Spleen (tissue), 11 donors: ENCODE results near the gene PLCB1. TPM values are rescaled to one million over a fixed set of nuclear protein-coding genes. Genes with fewer than 3 reads are reported as not detected.
A peak's percentile ranks its signal among the peaks of the same experiment; 100 is the strongest.

ENCODE experiments used
- DNase-seq: peaks from one replicate; pipeline ENCODE4 v3.0.0-alpha.2; 2020
- H3K27ac ChIP-seq, 8 donors: fragments of 200-600 bp; sonication (generic) in 7 of 8; 1 replicate in 4 of 8; 2 replicates in 4 of 8; pipeline versions ENCODE4 v1.5.0 to v1.8.0; 2016 to 2021; ENCODE audit warnings: inconsistent platforms in 4 of 8, mild to moderate bottlenecking in 4 of 8, moderate library complexity in 1 of 8
- H3K27me3 ChIP-seq, 7 donors: fragments of 200-600 bp; sonication (generic) in 6 of 7; replicated peaks in 1 of 7; 1 replicate in 4 of 7; 2 replicates in 3 of 7; pipeline versions ENCODE4 v1.5.0 to v1.8.0; 2016 to 2021; ENCODE audit warnings: inconsistent platforms in 3 of 7, mild to moderate bottlenecking in 1 of 7
- H3K36me3 ChIP-seq, 6 donors: fragments of 200-600 bp; sonication (generic) in 5 of 6; 1 replicate in 4 of 6; 2 replicates in 2 of 6; pipeline versions ENCODE4 v1.5.0 to v1.8.0; 2016 to 2021; ENCODE audit warnings: inconsistent platforms in 2 of 6
- H3K4me1 ChIP-seq, 6 donors: fragments of 200-600 bp; sonication (generic) in 5 of 6; 1 replicate in 3 of 6; 2 replicates in 3 of 6; pipeline versions ENCODE4 v1.5.0 to v1.8.0; 2016 to 2021; ENCODE audit warnings: inconsistent platforms in 3 of 6
- H3K4me3 ChIP-seq, 8 donors: fragments of 200-600 bp; sonication (generic) in 7 of 8; 1 replicate in 4 of 8; 2 replicates in 4 of 8; pipeline versions ENCODE4 v1.5.0 to v1.8.0; 2016 to 2021; ENCODE audit warnings: inconsistent platforms in 4 of 8, mild to moderate bottlenecking in 4 of 8, moderate library complexity in 2 of 8
- H3K9me3 ChIP-seq, 8 donors: fragments of 200-600 bp; sonication (generic) in 7 of 8; 1 replicate in 4 of 8; 2 replicates in 4 of 8; pipeline versions ENCODE4 v1.5.0 to v1.8.0; 2016 to 2021; ENCODE audit warnings: inconsistent platforms in 4 of 8
- POLR2A ChIP-seq, 3 donors: fragments of 450-650 bp; IDR thresholded peaks; one replicate each; pipeline ENCODE4 v1.5.1; 2017; ENCODE audit warnings: antibody characterized with exemption in 3 of 3, mild to moderate bottlenecking in 1 of 3
- POLR2AphosphoS5 ChIP-seq, 3 donors: sonication (generic); formaldehyde crosslinking; IDR thresholded peaks; one replicate each; pipeline ENCODE4 v1.5.1; 2017; ENCODE audit warnings: antibody characterized with exemption in 3 of 3
- WGBS, 5 donors: extraction: QIAGEN DNeasy Blood & Tissue Kit in 3 of 5; methylation state at CpG; one replicate each; pipeline versions ENCODE4 v1.1.5 to v1.1.7; 2013 to 2018; 5-methylcytosine and 5-hydroxymethylcytosine counted together
- intact Hi-C: fragments of 100-400 bp; cut with DNase I; formaldehyde crosslinking; loops from one replicate; pipeline ENCODE4 v1.15.0; 2023; ENCODE audit warnings: low total_unique reads
- polyA plus RNA-seq, 3 donors: library from polyadenylated mRNA; stranded (reverse); fragments of 200-250 nt; gene quantifications; one replicate each; pipeline ENCODE4 v1.2.1, GENCODE V29; 2013
- total RNA-seq, 7 donors: library from RNA; depleted of rRNA in 3 of 7; stranded (reverse); fragments of >200 nt in 3 of 7; fragmentation: NEBNext Ultra II Directional in 4 of 7; extraction: Animal tissue kit (Norgen Biotek cat#: 25700) in 4 of 7; gene quantifications; one replicate each; pipeline versions ENCODE4 v1.1.0 to v1.2.1, GENCODE V29; 2016 to 2021
- TF ChIP-seq, protein P1 (sequence below), 11 experiments: fragments of 200-600 bp in 7 of 11; fragments of 450-650 bp in 4 of 11; sonication (generic) in 4 of 11; IDR thresholded peaks in 8 of 11; conservative IDR thresholded peaks in 3 of 11; 1 replicate in 7 of 11; 2 replicates in 4 of 11; pipeline versions ENCODE4 v1.4.0 to v1.8.0; 2016 to 2021; ENCODE audit warnings: antibody characterized with exemption in 11 of 11, inconsistent platforms in 4 of 11, mild to moderate bottlenecking in 1 of 11
- donor health status: healthy with polysubstance abuse.
- donor health status: DM: no; HTN: no; CAD: no; lungs with moderate emphysema.
- donor health status: DM: no; HTN: no; CAD: no.
- donor health status: Bipolar disorder and iron deficiency.
- donor health status: healthy.
- donor health status: DM: no; HTN: no; CAD: no.
- donor health status: DM: yes; HTN: yes; CAD: no.

The PLCB1 gene
- total and polyA plus RNA-seq, 10 donors = 1.0 to 33.7 (median 16.2) TPM

DNA sequence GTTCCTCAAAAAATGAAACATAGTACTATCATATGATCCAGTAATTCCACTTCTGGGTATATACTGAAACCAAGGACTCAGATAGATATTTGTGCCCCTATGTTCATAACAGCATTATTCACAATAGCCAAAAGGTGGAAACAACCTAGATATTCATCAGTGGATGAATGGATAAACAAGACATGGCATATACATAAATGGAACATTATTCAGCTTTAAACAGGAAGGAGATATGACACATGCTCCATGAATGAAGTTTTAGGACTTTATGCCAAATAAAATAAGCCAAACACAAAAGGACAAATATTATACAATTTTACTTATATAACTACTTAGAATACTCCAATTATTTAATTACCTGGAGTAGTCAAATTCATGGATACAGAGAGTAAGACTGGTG lies 16.4 kb downstream of the PLCB1 start:
- no peaks in the 10 kb centered on the region for H3K36me3 ChIP-seq
- TF ChIP-seq, protein P1, sequence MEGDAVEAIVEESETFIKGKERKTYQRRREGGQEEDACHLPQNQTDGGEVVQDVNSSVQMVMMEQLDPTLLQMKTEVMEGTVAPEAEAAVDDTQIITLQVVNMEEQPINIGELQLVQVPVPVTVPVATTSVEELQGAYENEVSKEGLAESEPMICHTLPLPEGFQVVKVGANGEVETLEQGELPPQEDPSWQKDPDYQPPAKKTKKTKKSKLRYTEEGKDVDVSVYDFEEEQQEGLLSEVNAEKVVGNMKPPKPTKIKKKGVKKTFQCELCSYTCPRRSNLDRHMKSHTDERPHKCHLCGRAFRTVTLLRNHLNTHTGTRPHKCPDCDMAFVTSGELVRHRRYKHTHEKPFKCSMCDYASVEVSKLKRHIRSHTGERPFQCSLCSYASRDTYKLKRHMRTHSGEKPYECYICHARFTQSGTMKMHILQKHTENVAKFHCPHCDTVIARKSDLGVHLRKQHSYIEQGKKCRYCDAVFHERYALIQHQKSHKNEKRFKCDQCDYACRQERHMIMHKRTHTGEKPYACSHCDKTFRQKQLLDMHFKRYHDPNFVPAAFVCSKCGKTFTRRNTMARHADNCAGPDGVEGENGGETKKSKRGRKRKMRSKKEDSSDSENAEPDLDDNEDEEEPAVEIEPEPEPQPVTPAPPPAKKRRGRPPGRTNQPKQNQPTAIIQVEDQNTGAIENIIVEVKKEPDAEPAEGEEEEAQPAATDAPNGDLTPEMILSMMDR (IDR thresholded peaks at IDR 0.05 in 8 of 11, conservative IDR thresholded peaks at IDR 0.05 in 3 of 11) = no peak
- TF ChIP-seq POLR2A (IDR thresholded peaks at IDR 0.05) (no peak), POLR2AphosphoS5 (IDR thresholded peaks at IDR 0.05) (no peak)
- H3K27ac ChIP-seq = no peak overlapping the region
- H3K9me3 ChIP-seq = no peaks in the 10 kb centered on the region
- no peak for DNase-seq
- H3K4me3 ChIP-seq = no peak overlapping the region
- peaks cover 0 to 50% (median 41%) of the 10 kb centered on the region in 6 donors for H3K4me1 ChIP-seq
- no peaks in the 10 kb centered on the region for H3K27me3 ChIP-seq
- intact Hi-C loops = no loop called here

DNA sequence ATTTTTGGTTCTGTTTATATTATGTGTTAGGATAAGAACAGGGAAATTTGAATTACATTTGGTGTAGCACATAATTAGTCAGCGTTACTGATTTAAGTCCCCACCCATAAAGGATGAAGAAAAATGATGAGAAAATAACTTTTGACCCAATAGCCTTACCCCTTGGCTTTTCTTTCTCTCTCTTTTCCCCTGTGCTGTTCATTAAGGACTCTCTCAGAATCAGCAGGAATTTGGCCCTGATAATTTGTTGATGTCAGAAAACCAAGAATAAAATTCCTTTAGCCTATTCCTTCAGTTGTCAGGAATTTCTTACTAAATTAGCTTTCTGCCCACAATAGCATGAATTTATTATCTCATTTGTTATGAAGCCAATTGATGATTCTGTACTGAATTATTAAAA lies 18.5 kb downstream of the PLCB1 start:
- DNase-seq = no peak
- Histone ChIP-seq H3K9me3 (no peaks in the 10 kb centered on the region), H3K36me3 (no peaks in the 10 kb centered on the region), H3K27ac (peak overlapping the region in 4 of 8 donors; percentile 18 to 59 (median 28)), H3K4me3 (no peak overlapping the region), H3K27me3 (no peaks in the 10 kb centered on the region), H3K4me1 (peaks cover 0 to 55% (median 47%) of the 10 kb centered on the region in 6 donors)
- intact Hi-C loops = no loop called here
- WGBS, 5 donors = 51 to 66% (median 58%) methylated on average over 1 of the region's 1 CpG
- TF ChIP-seq, protein P1 (IDR thresholded peaks at IDR 0.05 in 8 of 11, conservative IDR thresholded peaks at IDR 0.05 in 3 of 11) = no peak

DNA sequence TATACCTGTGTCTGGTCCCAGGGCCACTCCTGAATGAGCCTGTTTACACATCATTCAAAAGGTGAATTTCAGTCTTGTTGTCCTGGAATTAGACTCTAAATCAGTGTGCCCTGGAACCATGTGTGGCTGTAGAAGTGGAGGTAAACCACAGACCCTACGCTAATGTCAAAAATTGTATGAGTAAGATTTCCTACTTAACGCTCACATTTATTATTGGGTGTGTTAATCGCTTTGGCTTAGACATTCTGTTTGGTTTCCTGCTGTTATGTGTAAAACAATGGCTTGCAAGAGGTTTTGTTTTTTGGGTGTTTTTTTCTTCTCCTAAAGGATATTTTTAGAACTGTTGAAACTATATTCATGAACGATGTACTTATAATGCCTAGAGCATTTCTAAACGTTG lies 19.3 kb downstream of the PLCB1 start:
- WGBS, 5 donors = 11 to 25% (median 15%) methylated on average over 5 of the region's 5 CpGs
- intact Hi-C loops = no loop called here
- TF ChIP-seq POLR2AphosphoS5 (IDR thresholded peaks at IDR 0.05) = no peak
- H3K36me3 ChIP-seq = no peaks in the 10 kb centered on the region
- no peak for DNase-seq
- peak overlapping the region in 5 of 8 donors; percentile 18 to 59 (median 22) for H3K27ac ChIP-seq
- H3K27me3 ChIP-seq = no peaks in the 10 kb centered on the region
- H3K9me3 ChIP-seq = no peaks in the 10 kb centered on the region
- peaks cover 0 to 62% (median 53%) of the 10 kb centered on the region in 6 donors for H3K4me1 ChIP-seq
- no peak overlapping the region for H3K4me3 ChIP-seq

DNA sequence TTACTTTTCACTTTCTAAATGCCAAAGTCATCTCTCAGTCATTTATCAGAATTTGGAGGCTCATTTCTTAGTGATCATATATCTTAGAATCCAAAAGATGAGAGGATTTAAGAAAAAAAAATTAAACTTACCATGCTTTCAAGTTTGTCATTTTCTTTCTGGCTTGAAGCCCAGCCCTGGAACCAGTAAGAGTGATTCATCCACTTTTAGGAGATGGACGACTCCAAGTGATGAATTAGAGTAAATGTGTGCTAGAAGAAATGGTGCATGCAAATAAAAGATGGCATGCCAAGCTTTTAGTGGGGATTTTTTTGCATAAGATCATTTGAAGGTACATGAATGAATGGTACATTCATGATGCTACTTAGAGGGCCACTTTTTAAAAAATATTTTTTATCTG lies 20.1 kb downstream of the PLCB1 start:
- WGBS, 5 donors = 19 to 38% (median 24%) methylated on average over 1 of the region's 1 CpG
- no peaks in the 10 kb centered on the region for H3K36me3 ChIP-seq
- no peaks in the 10 kb centered on the region for H3K9me3 ChIP-seq
- H3K27me3 ChIP-seq = no peaks in the 10 kb centered on the region
- no peak for DNase-seq
- peak overlapping the region in 2 of 8 donors; percentile 34 to 59 for H3K27ac ChIP-seq
- intact Hi-C loops = no loop called here
- TF ChIP-seq POLR2A (IDR thresholded peaks at IDR 0.05) = no peak
- TF ChIP-seq, protein P1 (IDR thresholded peaks at IDR 0.05 in 8 of 11, conservative IDR thresholded peaks at IDR 0.05 in 3 of 11) = no peak
- TF ChIP-seq POLR2AphosphoS5 (IDR thresholded peaks at IDR 0.05) = no peak
- H3K4me1 ChIP-seq = peaks cover 0 to 70% (median 59%) of the 10 kb centered on the region in 6 donors
- no peak overlapping the region for H3K4me3 ChIP-seq

DNA sequence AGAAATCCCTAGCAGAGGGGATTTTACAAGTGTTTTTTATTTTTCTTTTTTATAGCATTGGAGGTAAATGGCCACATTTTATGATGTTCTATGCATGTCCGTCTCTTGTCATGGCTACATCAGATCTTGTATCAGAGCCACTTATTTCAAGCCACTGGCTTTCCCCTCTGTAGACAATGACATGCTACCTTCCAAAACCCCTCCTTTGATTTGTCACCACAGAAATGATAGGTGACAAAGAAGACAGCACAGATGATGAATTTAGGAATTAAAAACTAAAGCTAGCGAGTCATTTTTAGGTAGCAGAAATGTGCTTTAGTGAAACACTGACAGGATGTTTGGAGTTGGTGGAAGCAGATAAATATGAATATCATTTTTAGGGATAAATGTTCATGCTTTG lies 20.8 kb downstream of the PLCB1 start:
- Histone ChIP-seq H3K9me3 (no peaks in the 10 kb centered on the region), H3K36me3 (no peaks in the 10 kb centered on the region), H3K27ac (peak overlapping the region in 1 of 8 donors; percentile 36), H3K4me3 (no peak overlapping the region), H3K4me1 (peaks cover 0 to 71% (median 60%) of the 10 kb centered on the region in 6 donors), H3K27me3 (no peaks in the 10 kb centered on the region)
- TF ChIP-seq, protein P1 (IDR thresholded peaks at IDR 0.05 in 8 of 11, conservative IDR thresholded peaks at IDR 0.05 in 3 of 11) = no peak
- TF ChIP-seq POLR2AphosphoS5 (IDR thresholded peaks at IDR 0.05) (no peak), POLR2A (IDR thresholded peaks at IDR 0.05) (no peak)
- 87 to 96% (median 90%) methylated on average over 2 of the region's 2 CpGs for WGBS, 5 donors
- intact Hi-C loops = no loop called here
- no peak for DNase-seq
